H9 (cell line): ENCODE measurements around the gene FHOD1. TPM values are rescaled to one million over a fixed set of nuclear protein-coding genes. Genes with fewer than 3 reads are reported as not detected.

Experiments used
- DNase-seq: peaks from one replicate; pipeline ENCODE4 v3.0.0-alpha.2; 2017
- H2AFZ ChIP-seq: one replicate; pipeline ENCODE4 v1.6.1; 2013; ENCODE audit warnings: mild to moderate bottlenecking, low read length, control low read depth, moderate library complexity
- H2AK5ac ChIP-seq: 2 replicates; pipeline ENCODE4 v1.6.1; 2013; ENCODE audit warnings: low read length, control low read depth, mixed read lengths; ENCODE audit not compliant: insufficient read length
- H2BK120ac ChIP-seq: one replicate; pipeline ENCODE4 v1.6.1; 2013; ENCODE audit warnings: low read depth, mild to moderate bottlenecking, low read length, control low read depth, inconsistent platforms; ENCODE audit not compliant: poor library complexity, severe bottlenecking
- H2BK12ac ChIP-seq: 2 replicates; pipeline ENCODE4 v1.6.1; 2013; ENCODE audit warnings: low read length, control low read depth, mixed read lengths, low read depth; ENCODE audit not compliant: insufficient read length
- H2BK15ac ChIP-seq: 2 replicates; pipeline ENCODE4 v1.6.1; 2013; ENCODE audit warnings: low read depth, low read length, control low read depth
- H2BK20ac ChIP-seq: one replicate; pipeline ENCODE4 v1.6.1; 2013; ENCODE audit warnings: low read depth, mild to moderate bottlenecking, low read length, control low read depth, inconsistent platforms; ENCODE audit not compliant: poor library complexity, severe bottlenecking
- H2BK5ac ChIP-seq: 2 replicates; pipeline ENCODE4 v1.6.1; 2013; ENCODE audit warnings: low read length, control low read depth, mixed read lengths; ENCODE audit not compliant: insufficient read length
- H3K14ac ChIP-seq: 2 replicates; pipeline ENCODE4 v1.6.1; 2013; ENCODE audit warnings: low read length, control low read depth; ENCODE audit not compliant: insufficient read depth
- H3K18ac ChIP-seq: 2 replicates; pipeline ENCODE4 v1.6.1; 2013; ENCODE audit warnings: low read depth, mild to moderate bottlenecking, mixed read lengths, low read length, control low read depth; ENCODE audit not compliant: insufficient read length
- H3K23ac ChIP-seq: 2 replicates; pipeline ENCODE4 v1.6.1; 2013; ENCODE audit warnings: low read length, control low read depth, mixed read lengths, low read depth; ENCODE audit not compliant: insufficient read length
- H3K23me2 ChIP-seq: 2 replicates; pipeline ENCODE4 v1.6.1; 2013; ENCODE audit warnings: low read depth, mild to moderate bottlenecking, mixed read lengths, low read length, control low read depth; ENCODE audit not compliant: insufficient read length, poor library complexity, severe bottlenecking
- H3K27ac ChIP-seq: 2 replicates; pipeline ENCODE4 v1.5.1; 2013; ENCODE audit warnings: low read length, control low read depth, mixed read lengths, low read depth; ENCODE audit not compliant: insufficient read length
- H3K27me3 ChIP-seq: 2 replicates; pipeline ENCODE4 v1.6.1; 2013; ENCODE audit warnings: low read length, control low read depth, inconsistent platforms; ENCODE audit not compliant: insufficient read depth
- H3K4ac ChIP-seq: 2 replicates; pipeline ENCODE4 v1.6.1; 2013; ENCODE audit warnings: low read depth, mild to moderate bottlenecking, control low read depth, inconsistent platforms, low read length, moderate library complexity
- H3K4me1 ChIP-seq: 2 replicates; pipeline ENCODE4 v1.6.1; 2013; ENCODE audit warnings: low read length, control low read depth, inconsistent platforms; ENCODE audit not compliant: insufficient read depth
- H3K4me2 ChIP-seq: 2 replicates; pipeline ENCODE4 v1.6.1; 2013; ENCODE audit warnings: low read length, control low read depth, mixed read lengths; ENCODE audit not compliant: insufficient read length, insufficient read depth
- H3K56ac ChIP-seq: 2 replicates; pipeline ENCODE4 v1.6.1; 2013; ENCODE audit warnings: low read depth, mild to moderate bottlenecking, mixed read lengths, low read length, control low read depth; ENCODE audit not compliant: insufficient read length
- H3K79me1 ChIP-seq: 2 replicates; pipeline ENCODE4 v1.6.1; 2013; ENCODE audit warnings: low read depth, mild to moderate bottlenecking, moderate library complexity, low read length, control low read depth, inconsistent platforms; ENCODE audit not compliant: insufficient read depth, poor library complexity, severe bottlenecking
- H3K79me2 ChIP-seq: 2 replicates; pipeline ENCODE4 v1.6.1; 2013; ENCODE audit warnings: low read length, control low read depth, inconsistent platforms; ENCODE audit not compliant: insufficient read depth
- H3K9ac ChIP-seq: 2 replicates; pipeline ENCODE4 v1.6.1; 2013; ENCODE audit warnings: low read length, control low read depth, mixed read lengths; ENCODE audit not compliant: insufficient read length; ENCODE audit errors: extremely low read depth
- H3K9me3 ChIP-seq: one replicate; pipeline ENCODE4 v1.6.1; 2013; ENCODE audit warnings: low read depth, low read length, inconsistent platforms; ENCODE audit not compliant: control insufficient read depth
- H3T11ph ChIP-seq: one replicate; pipeline ENCODE4 v1.6.1; 2013; ENCODE audit warnings: mild to moderate bottlenecking, low read length, control low read depth, inconsistent platforms
- H4K20me1 ChIP-seq: one replicate; pipeline ENCODE4 v1.6.1; 2013; ENCODE audit not compliant: control insufficient read depth, insufficient read length, insufficient read depth
- H4K5ac ChIP-seq: 2 replicates; pipeline ENCODE4 v1.6.1; 2013; ENCODE audit warnings: low read depth, mild to moderate bottlenecking, mixed read lengths, low read length, control low read depth; ENCODE audit not compliant: insufficient read length
- H4K8ac ChIP-seq: replicated peaks from 2 replicates; pipeline ENCODE4 v1.6.1; 2013; ENCODE audit warnings: low read length, control low read depth, mixed read lengths, low read depth; ENCODE audit not compliant: insufficient read length
- H4K91ac ChIP-seq: 2 replicates; pipeline ENCODE4 v1.6.1; 2013; ENCODE audit warnings: low read depth, mild to moderate bottlenecking, moderate library complexity, mixed read lengths, low read length, control low read depth; ENCODE audit not compliant: insufficient read length
- H3K27ac Mint-ChIP-seq, 3 experiments: 2 replicates in 2 of 3; 3 replicates in 1 of 3; pipeline ENCODE4 v1.8.0; 2020 to 2021; ENCODE audit warnings: mixed read lengths in 3 of 3, mild to moderate bottlenecking in 1 of 3, moderate library complexity in 1 of 3
- H3K27me3 Mint-ChIP-seq: 2 replicates; pipeline ENCODE4 v1.8.0; 2021; ENCODE audit warnings: low read depth, mild to moderate bottlenecking, moderate library complexity, mixed read lengths
- H3K36me3 Mint-ChIP-seq, 3 experiments: 2 replicates in 2 of 3; 3 replicates in 1 of 3; pipeline ENCODE4 v1.8.0; 2020 to 2021; ENCODE audit warnings: low read depth in 3 of 3, mixed read lengths in 3 of 3; ENCODE audit not compliant: insufficient read depth in 1 of 3
- H3K4me1 Mint-ChIP-seq, 2 experiments: 2 replicates each; pipeline ENCODE4 v1.8.0; 2020; ENCODE audit warnings: mixed read lengths in 2 of 2
- H3K4me3 Mint-ChIP-seq, 2 experiments: 2 replicates in 1 of 2; 3 replicates in 1 of 2; pipeline ENCODE4 v1.8.0; 2020 to 2021; ENCODE audit warnings: mild to moderate bottlenecking in 2 of 2, mixed read lengths in 2 of 2, moderate library complexity in 1 of 2
- H3K9me3 Mint-ChIP-seq, 2 experiments: 2 replicates in 1 of 2; 3 replicates in 1 of 2; pipeline ENCODE4 v1.8.0; 2020; ENCODE audit warnings: mild to moderate bottlenecking in 2 of 2, mixed read lengths in 2 of 2, moderate library complexity in 1 of 2
- WGBS: extraction: QIAGEN DNeasy Blood & Tissue Kit; methylation state at CpG from one replicate; pipeline ENCODE4 v1.1.7; 2013; ENCODE audit warnings: missing lambda C conversion rate, low lambda C conversion rate, mixed read lengths; ENCODE audit not compliant: insufficient read length; ENCODE audit errors: extremely low coverage; 5-methylcytosine and 5-hydroxymethylcytosine counted together
- total RNA-seq: library from RNA; stranded (reverse); gene quantifications from 2 replicates; pipeline ENCODE4 v1.2.1, GENCODE V29; 2021
- TF ChIP-seq, protein P1 (sequence below): fragments of 200-600 bp; sonication (generic); conservative IDR thresholded peaks from 3 replicates; pipeline ENCODE4 v1.8.0; 2021; ENCODE audit warnings: antibody characterized with exemption, mild to moderate bottlenecking

Gene FHOD1
- total RNA-seq, 1 experiment from 2014 or later, result 67.0 TPM

DNA sequence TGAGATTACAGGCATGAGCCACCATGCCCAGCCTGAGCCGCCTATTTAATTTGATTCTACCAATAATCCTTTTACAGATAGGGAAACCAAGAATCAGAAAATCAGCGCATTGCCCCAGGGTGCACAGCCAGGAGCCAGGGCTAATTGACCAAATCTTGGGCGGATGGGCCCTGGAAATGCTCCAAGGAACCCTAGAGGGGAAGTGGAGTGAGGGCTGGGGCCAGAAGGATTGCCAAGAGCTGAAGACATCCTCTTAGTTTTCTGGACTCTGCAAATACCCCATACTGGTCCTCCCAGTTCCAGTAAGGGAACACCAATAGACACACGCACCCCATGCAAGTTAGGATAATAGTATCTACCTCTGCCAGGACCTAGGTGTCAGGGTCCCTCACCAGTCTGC is 3.8 kb downstream of the FHOD1 start:
- peaks cover 2 to 15% (median 5%) of the 10 kb centered on the region in 3 experiments; a peak in 6 of 7 replicates for H3K36me3 Mint-ChIP-seq
- Histone ChIP-seq H2BK20ac (no peak overlapping the region), H3K4me1 (peaks cover 15% of the 10 kb centered on the region; the same call in 1 of the 2 replicates), H2BK12ac (no peak overlapping the region), H3K18ac (no peak overlapping the region), H3K23me2 (peaks cover 25% of the 10 kb centered on the region), H2AFZ (no peak overlapping the region), H2BK120ac (no peak overlapping the region), H3K9ac (no peak overlapping the region), H3K23ac (no peak overlapping the region), H3K79me2 (no peaks in the 10 kb centered on the region; the same call in 1 of the 2 replicates), H3K27me3 (no peaks in the 10 kb centered on the region), H2BK15ac (no peak overlapping the region), H3K4ac (no peak overlapping the region), H3K56ac (no peak overlapping the region), H2AK5ac (no peak overlapping the region), H4K8ac (no peak overlapping the region), H3K4me2 (no peak overlapping the region), H4K5ac (no peak overlapping the region), H2BK5ac (no peak overlapping the region), H3K79me1 (peaks cover 4% of the 10 kb centered on the region), H3K9me3 (no peaks in the 10 kb centered on the region), H4K20me1 (peaks cover 3% of the 10 kb centered on the region), H3K14ac (no peak overlapping the region), H3T11ph (no peak overlapping the region), H3K27ac (no peak overlapping the region), H4K91ac (no peak overlapping the region)
- TF ChIP-seq, protein P1, sequence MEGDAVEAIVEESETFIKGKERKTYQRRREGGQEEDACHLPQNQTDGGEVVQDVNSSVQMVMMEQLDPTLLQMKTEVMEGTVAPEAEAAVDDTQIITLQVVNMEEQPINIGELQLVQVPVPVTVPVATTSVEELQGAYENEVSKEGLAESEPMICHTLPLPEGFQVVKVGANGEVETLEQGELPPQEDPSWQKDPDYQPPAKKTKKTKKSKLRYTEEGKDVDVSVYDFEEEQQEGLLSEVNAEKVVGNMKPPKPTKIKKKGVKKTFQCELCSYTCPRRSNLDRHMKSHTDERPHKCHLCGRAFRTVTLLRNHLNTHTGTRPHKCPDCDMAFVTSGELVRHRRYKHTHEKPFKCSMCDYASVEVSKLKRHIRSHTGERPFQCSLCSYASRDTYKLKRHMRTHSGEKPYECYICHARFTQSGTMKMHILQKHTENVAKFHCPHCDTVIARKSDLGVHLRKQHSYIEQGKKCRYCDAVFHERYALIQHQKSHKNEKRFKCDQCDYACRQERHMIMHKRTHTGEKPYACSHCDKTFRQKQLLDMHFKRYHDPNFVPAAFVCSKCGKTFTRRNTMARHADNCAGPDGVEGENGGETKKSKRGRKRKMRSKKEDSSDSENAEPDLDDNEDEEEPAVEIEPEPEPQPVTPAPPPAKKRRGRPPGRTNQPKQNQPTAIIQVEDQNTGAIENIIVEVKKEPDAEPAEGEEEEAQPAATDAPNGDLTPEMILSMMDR, result no peak
- H3K27me3 Mint-ChIP-seq, result peaks cover 7% of the 10 kb centered on the region
- no peak overlapping the region for H3K4me3 Mint-ChIP-seq
- DNase-seq, result no peak
- H3K4me1 Mint-ChIP-seq, result peaks cover 29 to 40% of the 10 kb centered on the region in 2 experiments
- WGBS, result no CpG with 5 or more reads among the region's 4 CpGs
- no peaks in the 10 kb centered on the region for H3K9me3 Mint-ChIP-seq
- no peak overlapping the region; a peak in 1 of 7 replicates for H3K27ac Mint-ChIP-seq
